Measurements from ENCODE around the gene LMNB1. TPM values are rescaled to one million over a fixed set of nuclear protein-coding genes. Genes with fewer than 3 reads are reported as not detected.

The LMNB1 gene
- total and polyA plus RNA-seq, 2 of the 13 experiments (the other 11 are each of a cell fraction or from before 2014, with no cell fraction given) = 12.5 to 159 TPM

DNA sequence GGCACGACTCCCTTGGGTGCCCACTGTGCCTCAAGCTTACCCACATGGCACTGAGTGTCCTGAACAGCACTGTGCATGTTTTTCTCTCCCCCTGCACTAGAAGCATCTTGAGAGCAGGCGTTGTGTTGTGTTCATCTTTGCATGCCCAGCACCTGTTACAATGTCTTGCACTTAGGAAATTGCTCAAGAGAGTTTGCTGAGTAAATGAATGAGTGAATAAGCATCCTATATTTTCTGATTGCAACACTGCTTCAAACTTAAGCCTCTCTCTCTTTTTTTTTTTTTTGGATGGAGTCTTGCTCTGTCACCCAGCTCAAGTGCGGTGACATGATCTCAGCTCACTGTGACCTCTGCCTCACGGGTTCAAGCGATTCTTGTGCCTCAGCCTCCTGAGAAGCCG lies 94.5 kb downstream of the LMNB1 start:
- ChIA-PET POLR2A (no interaction called here), CTCF (ENCODE audit: low intra/inter-chr PET ratio, low total read pairs) (no interaction called here)

More for the DNA sequence above, 94.5 kb downstream of the LMNB1 start:
- no peaks in the 10 kb centered on the region for H3K27me3 ChIP-seq (ENCODE audit: control insufficient read depth in 1 of 2, insufficient read depth in 2 of 2, low read length in 2 of 2)
- no peak overlapping the region for H3K27ac ChIP-seq (ENCODE audit: extremely low read length, insufficient read depth, low read length)
- no peaks in the 10 kb centered on the region for H4K20me1 ChIP-seq (ENCODE audit: insufficient read depth, low read length)
- no peak overlapping the region for H3K4me3 ChIP-seq (replicated peaks in 1 of 3; ENCODE audit: insufficient read depth in 1 of 3, low read depth in 2 of 3, low read length in 3 of 3)
- H3K9me3 ChIP-seq (ENCODE audit: low read length) = no peaks in the 10 kb centered on the region
- DNase-seq (ENCODE audit: low spot score) (no peak), FAIRE-seq (no peak), ATAC-seq (no peak)
- TF ChIP-seq ETS1 (CRISPR knock-in tag; IDR thresholded peaks at IDR 0.05) (no peak), ZNF672 (CRISPR knock-in tag; IDR thresholded peaks at IDR 0.05) (no peak), PITX1 (CRISPR knock-in tag; IDR thresholded peaks at IDR 0.05) (no peak), ZNF343 (CRISPR knock-in tag; IDR thresholded peaks at IDR 0.05) (no peak), ZNF274 (CRISPR knock-in tag; IDR thresholded peaks at IDR 0.05) (no peak), ZNF776 (CRISPR knock-in tag; IDR thresholded peaks at IDR 0.05) (no peak), KDM3A (CRISPR knock-in tag; IDR thresholded peaks at IDR 0.05; ENCODE audit: low read depth) (no peak), AFF4 (CRISPR knock-in tag; IDR thresholded peaks at IDR 0.05) (no peak), CCDC6 (CRISPR knock-in tag; IDR thresholded peaks at IDR 0.05) (no peak), ZBTB20 (CRISPR knock-in tag; IDR thresholded peaks at IDR 0.05; ENCODE audit: borderline replicate concordance, low read depth) (no peak), ZNF143 (CRISPR knock-in tag; IDR thresholded peaks at IDR 0.05) (no peak), ZNF691 (CRISPR knock-in tag; IDR thresholded peaks at IDR 0.05; ENCODE audit: borderline replicate concordance, low read depth) (no peak)
- no TSS peak for BruUV-seq (replicated peaks)
- no peaks in the 10 kb centered on the region for H3K79me2 ChIP-seq (ENCODE audit: insufficient read depth, low read length)
- no peak overlapping the region for H2AFZ ChIP-seq (ENCODE audit: low read length)
- intact Hi-C loops (cut with micrococcal nuclease; ENCODE audit: unreplicated experiment) (no loop called here), in situ Hi-C loops (cut with HindIII; ENCODE audit: extremely low pct_ligation_motif_present, low pct_unique_long_range_greater_than_20kb) (no loop called here)
- WGBS (ENCODE audit: low lambda C conversion rate) = 96% methylated on average over 6 of the region's 6 CpGs
- H3K9ac ChIP-seq (ENCODE audit: insufficient read depth, low read depth, low read length) = no peak overlapping the region
- H3K4me2 ChIP-seq (ENCODE audit: low read depth, low read length) = no peak overlapping the region
- H3K4me1 ChIP-seq (ENCODE audit: insufficient read depth, low read length) = no peaks in the 10 kb centered on the region
- H3K36me3 ChIP-seq (replicated peaks in 1 of 2; ENCODE audit: control insufficient read depth in 1 of 2, insufficient read depth in 2 of 2, low read length in 2 of 2) = no peaks in the 10 kb centered on the region; a peak in 1 of 5 replicates
